ENCODE measurements around the gene GINS3. TPM values are rescaled to one million over a fixed set of nuclear protein-coding genes. Genes with fewer than 3 reads are reported as not detected.

GINS3 gene
- total and polyA plus RNA-seq, 4 donors = 0.76 to 5.9 (median 1.2) TPM

DNA sequence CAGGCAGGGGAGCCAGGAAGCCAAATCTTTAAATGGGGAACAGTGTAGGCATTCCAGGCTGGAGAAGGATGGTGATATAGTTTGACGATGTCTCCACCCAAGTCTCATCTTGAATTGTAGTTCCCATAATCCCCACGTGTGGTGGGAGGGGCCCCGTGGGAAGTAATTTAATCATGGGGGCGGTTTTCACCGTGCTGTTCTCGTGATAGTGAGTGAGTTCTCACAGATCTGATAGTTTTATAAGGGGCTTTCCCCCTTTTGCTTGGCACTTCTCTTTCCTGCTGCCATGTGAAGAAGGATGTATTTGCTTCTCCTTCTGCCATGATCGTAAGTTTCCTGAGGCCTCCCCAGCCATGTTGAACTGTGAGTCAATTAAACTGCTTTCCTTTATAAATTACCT lies 28.8 kb downstream of the GINS3 start:
- no peaks in the 10 kb centered on the region for H3K9me3 ChIP-seq (ENCODE audit: control insufficient read depth in 4 of 4, low read length in 3 of 4)
- no peak for DNase-seq (ENCODE audit: low spot score)
- no peak overlapping the region for H3K4me3 ChIP-seq (ENCODE audit: low read depth in 1 of 3, low read length in 3 of 3)
- 71% methylated on average over 7 of the region's 7 CpGs for WGBS
- H3K9ac ChIP-seq (ENCODE audit: low read depth in 1 of 2, low read length in 2 of 2) = no peak overlapping the region
- no peaks in the 10 kb centered on the region for H3K36me3 ChIP-seq (ENCODE audit: control insufficient read depth in 4 of 4, insufficient read depth in 3 of 4, low read depth in 1 of 4, low read length in 3 of 4)
- H3K27ac ChIP-seq (ENCODE audit: low read depth in 1 of 2, low read length in 2 of 2) = no peak overlapping the region
- H3K27me3 ChIP-seq (ENCODE audit: control insufficient read depth in 4 of 4, insufficient read depth in 4 of 4, low read length in 3 of 4) = no peaks in the 10 kb centered on the region
- TF ChIP-seq YY1 (IDR thresholded peaks at IDR 0.05) = no peak
- TF ChIP-seq FOXA2 (IDR thresholded peaks at IDR 0.05) = no peak
- no peak for TF ChIP-seq RAD21 (IDR thresholded peaks at IDR 0.05)
- TF ChIP-seq, protein P1, sequence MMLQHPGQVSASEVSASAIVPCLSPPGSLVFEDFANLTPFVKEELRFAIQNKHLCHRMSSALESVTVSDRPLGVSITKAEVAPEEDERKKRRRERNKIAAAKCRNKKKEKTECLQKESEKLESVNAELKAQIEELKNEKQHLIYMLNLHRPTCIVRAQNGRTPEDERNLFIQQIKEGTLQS (IDR thresholded peaks at IDR 0.05) = no peak
- TF ChIP-seq, protein P2, sequence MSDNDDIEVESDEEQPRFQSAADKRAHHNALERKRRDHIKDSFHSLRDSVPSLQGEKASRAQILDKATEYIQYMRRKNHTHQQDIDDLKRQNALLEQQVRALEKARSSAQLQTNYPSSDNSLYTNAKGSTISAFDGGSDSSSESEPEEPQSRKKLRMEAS (IDR thresholded peaks at IDR 0.05) = no peak
- TF ChIP-seq RXRA (IDR thresholded peaks at IDR 0.05) = no peak
- H3K4me1 ChIP-seq (ENCODE audit: control insufficient read depth in 4 of 4, insufficient read depth in 4 of 4, low read length in 3 of 4) = peaks cover 0 to 4% (median 0%) of the 10 kb centered on the region in 4 donors

DNA sequence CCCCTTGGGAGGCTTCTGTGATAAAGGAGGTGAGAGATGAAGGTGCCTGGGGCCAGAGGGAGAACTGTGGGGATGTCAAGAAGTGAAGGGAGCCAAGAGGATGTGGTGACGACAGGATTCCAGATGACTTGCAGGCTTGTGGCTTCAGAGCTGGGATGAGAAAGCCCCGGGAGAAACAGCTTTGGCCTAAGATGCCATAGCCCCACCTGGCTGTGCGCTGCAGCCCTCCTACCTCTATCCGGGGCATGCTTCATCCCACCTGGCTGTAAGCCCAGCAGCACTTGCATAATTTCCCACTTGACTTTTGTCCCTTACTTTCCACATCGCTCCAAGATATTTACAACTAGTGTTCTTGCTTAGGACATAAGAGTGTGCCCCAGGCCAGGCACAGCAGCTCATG lies 29.3 kb downstream of the GINS3 start:
- TF ChIP-seq HNF4A (conservative IDR thresholded peaks at IDR 0.05) (peak; percentile 22 to 49), HNF4G (IDR thresholded peaks at IDR 0.05) (no peak), RXRA (IDR thresholded peaks at IDR 0.05) (peak in 1 of 2 donors; percentile 24)
- peaks cover 0 to 4% (median 0%) of the 10 kb centered on the region in 4 donors for H3K4me1 ChIP-seq (ENCODE audit: control insufficient read depth in 4 of 4, insufficient read depth in 4 of 4, low read length in 3 of 4)
- no peak overlapping the region for H3K9ac ChIP-seq (ENCODE audit: low read depth in 1 of 2, low read length in 2 of 2)
- no peaks in the 10 kb centered on the region for H3K9me3 ChIP-seq (ENCODE audit: control insufficient read depth in 4 of 4, low read length in 3 of 4)
- WGBS = 35% methylated on average over 5 of the region's 5 CpGs
- DNase-seq (ENCODE audit: low spot score) = peak; percentile 56
- H3K27ac ChIP-seq (ENCODE audit: low read depth in 1 of 2, low read length in 2 of 2) = no peak overlapping the region
- no peak overlapping the region for H3K4me3 ChIP-seq (ENCODE audit: low read depth in 1 of 3, low read length in 3 of 3)
- H3K36me3 ChIP-seq (ENCODE audit: control insufficient read depth in 4 of 4, insufficient read depth in 3 of 4, low read depth in 1 of 4, low read length in 3 of 4) = no peaks in the 10 kb centered on the region
- no peaks in the 10 kb centered on the region for H3K27me3 ChIP-seq (ENCODE audit: control insufficient read depth in 4 of 4, insufficient read depth in 4 of 4, low read length in 3 of 4)

DNA sequence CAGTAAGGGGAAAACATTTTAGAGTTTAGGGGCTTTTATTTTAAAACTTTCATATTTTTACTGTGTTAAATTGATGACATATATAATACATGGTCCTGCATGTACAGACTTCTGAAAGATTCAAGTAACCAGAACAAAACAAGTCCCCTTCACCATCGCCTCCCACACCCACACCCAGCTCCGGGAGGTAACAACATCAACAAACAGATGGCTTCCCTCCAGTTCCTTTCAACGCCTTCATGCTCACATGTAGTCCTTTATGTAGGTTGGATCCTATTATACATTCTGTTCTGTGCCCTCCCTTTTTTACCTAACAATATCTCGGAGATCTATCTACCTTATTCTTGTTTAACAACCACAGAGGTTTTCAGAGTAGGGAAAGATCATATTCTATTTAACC lies 30.5 kb downstream of the GINS3 start:
- H3K4me1 ChIP-seq (ENCODE audit: control insufficient read depth in 4 of 4, insufficient read depth in 4 of 4, low read length in 3 of 4) = peaks cover 0 to 4% (median 0%) of the 10 kb centered on the region in 4 donors
- H3K36me3 ChIP-seq (ENCODE audit: control insufficient read depth in 4 of 4, insufficient read depth in 3 of 4, low read depth in 1 of 4, low read length in 3 of 4) = no peaks in the 10 kb centered on the region
- H3K27ac ChIP-seq (ENCODE audit: low read depth in 1 of 2, low read length in 2 of 2) = no peak overlapping the region
- DNase-seq (ENCODE audit: low spot score) = no peak
- no peak overlapping the region for H3K4me3 ChIP-seq (ENCODE audit: low read depth in 1 of 3, low read length in 3 of 3)
- H3K9ac ChIP-seq (ENCODE audit: low read depth in 1 of 2, low read length in 2 of 2) = no peak overlapping the region
- H3K9me3 ChIP-seq (ENCODE audit: control insufficient read depth in 4 of 4, low read length in 3 of 4) = no peaks in the 10 kb centered on the region
- WGBS = 83% methylated on average over 4 of the region's 4 CpGs
- TF ChIP-seq, protein P3, sequence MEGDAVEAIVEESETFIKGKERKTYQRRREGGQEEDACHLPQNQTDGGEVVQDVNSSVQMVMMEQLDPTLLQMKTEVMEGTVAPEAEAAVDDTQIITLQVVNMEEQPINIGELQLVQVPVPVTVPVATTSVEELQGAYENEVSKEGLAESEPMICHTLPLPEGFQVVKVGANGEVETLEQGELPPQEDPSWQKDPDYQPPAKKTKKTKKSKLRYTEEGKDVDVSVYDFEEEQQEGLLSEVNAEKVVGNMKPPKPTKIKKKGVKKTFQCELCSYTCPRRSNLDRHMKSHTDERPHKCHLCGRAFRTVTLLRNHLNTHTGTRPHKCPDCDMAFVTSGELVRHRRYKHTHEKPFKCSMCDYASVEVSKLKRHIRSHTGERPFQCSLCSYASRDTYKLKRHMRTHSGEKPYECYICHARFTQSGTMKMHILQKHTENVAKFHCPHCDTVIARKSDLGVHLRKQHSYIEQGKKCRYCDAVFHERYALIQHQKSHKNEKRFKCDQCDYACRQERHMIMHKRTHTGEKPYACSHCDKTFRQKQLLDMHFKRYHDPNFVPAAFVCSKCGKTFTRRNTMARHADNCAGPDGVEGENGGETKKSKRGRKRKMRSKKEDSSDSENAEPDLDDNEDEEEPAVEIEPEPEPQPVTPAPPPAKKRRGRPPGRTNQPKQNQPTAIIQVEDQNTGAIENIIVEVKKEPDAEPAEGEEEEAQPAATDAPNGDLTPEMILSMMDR (IDR thresholded peaks at IDR 0.05; ENCODE audit: low read depth, low read length, missing input control) = no peak
- H3K27me3 ChIP-seq (ENCODE audit: control insufficient read depth in 4 of 4, insufficient read depth in 4 of 4, low read length in 3 of 4) = no peaks in the 10 kb centered on the region

DNA sequence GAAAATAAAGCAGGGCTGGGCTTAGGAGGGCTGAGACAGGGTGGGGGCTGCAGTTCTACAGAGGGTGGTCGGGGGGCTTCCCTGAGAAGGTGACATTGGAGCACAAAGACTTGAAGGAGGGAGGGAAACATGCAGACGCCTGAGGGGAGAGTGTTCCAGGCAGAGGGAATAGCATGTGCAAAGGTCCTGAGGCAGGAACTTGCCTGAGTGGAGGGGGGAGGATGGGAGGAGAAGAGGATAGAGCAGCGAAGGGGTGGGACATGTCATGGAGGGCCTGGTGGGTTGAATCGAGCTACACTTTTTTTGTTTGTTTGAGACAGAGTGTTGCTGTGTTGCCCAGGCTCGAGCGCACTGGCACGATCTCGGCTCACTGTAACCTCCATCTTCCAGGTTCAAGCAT lies 33.0 kb downstream of the GINS3 start:
- Histone ChIP-seq H3K36me3 (ENCODE audit: control insufficient read depth in 4 of 4, insufficient read depth in 3 of 4, low read depth in 1 of 4, low read length in 3 of 4) (no peaks in the 10 kb centered on the region), H3K9me3 (ENCODE audit: control insufficient read depth in 4 of 4, low read length in 3 of 4) (no peaks in the 10 kb centered on the region), H3K9ac (ENCODE audit: low read depth in 1 of 2, low read length in 2 of 2) (no peak overlapping the region), H3K27me3 (ENCODE audit: control insufficient read depth in 4 of 4, insufficient read depth in 4 of 4, low read length in 3 of 4) (no peaks in the 10 kb centered on the region), H3K4me3 (ENCODE audit: low read depth in 1 of 3, low read length in 3 of 3) (no peak overlapping the region), H3K27ac (ENCODE audit: low read depth in 1 of 2, low read length in 2 of 2) (no peak overlapping the region), H3K4me1 (ENCODE audit: control insufficient read depth in 4 of 4, insufficient read depth in 4 of 4, low read length in 3 of 4) (peaks cover 0 to 4% (median 0%) of the 10 kb centered on the region in 4 donors)
- 88% methylated on average over 8 of the region's 8 CpGs for WGBS
- DNase-seq (ENCODE audit: low spot score) = no peak
- TF ChIP-seq, protein P1 (IDR thresholded peaks at IDR 0.05) = no peak
- TF ChIP-seq, protein P2 (IDR thresholded peaks at IDR 0.05) = no peak
- TF ChIP-seq RAD21 (IDR thresholded peaks at IDR 0.05) = no peak
- no peak for TF ChIP-seq JUND (IDR thresholded peaks at IDR 0.05)
- TF ChIP-seq FOXA1 (IDR thresholded peaks at IDR 0.05) = no peak
- TF ChIP-seq HNF4A (conservative IDR thresholded peaks at IDR 0.05) = no peak
- TF ChIP-seq EGR1 (IDR thresholded peaks at IDR 0.05; ENCODE audit: low read depth in 2 of 2) = no peak
- TF ChIP-seq, protein P3 (IDR thresholded peaks at IDR 0.05; ENCODE audit: low read depth, low read length, missing input control) = no peak
- TF ChIP-seq, protein P4, sequence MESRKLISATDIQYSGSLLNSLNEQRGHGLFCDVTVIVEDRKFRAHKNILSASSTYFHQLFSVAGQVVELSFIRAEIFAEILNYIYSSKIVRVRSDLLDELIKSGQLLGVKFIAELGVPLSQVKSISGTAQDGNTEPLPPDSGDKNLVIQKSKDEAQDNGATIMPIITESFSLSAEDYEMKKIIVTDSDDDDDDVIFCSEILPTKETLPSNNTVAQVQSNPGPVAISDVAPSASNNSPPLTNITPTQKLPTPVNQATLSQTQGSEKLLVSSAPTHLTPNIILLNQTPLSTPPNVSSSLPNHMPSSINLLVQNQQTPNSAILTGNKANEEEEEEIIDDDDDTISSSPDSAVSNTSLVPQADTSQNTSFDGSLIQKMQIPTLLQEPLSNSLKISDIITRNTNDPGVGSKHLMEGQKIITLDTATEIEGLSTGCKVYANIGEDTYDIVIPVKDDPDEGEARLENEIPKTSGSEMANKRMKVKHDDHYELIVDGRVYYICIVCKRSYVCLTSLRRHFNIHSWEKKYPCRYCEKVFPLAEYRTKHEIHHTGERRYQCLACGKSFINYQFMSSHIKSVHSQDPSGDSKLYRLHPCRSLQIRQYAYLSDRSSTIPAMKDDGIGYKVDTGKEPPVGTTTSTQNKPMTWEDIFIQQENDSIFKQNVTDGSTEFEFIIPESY (IDR thresholded peaks at IDR 0.05) = no peak
- no peak for TF ChIP-seq YY1 (IDR thresholded peaks at IDR 0.05)
- no peak for TF ChIP-seq FOXA2 (IDR thresholded peaks at IDR 0.05)
- TF ChIP-seq GABPA (IDR thresholded peaks at IDR 0.05 in 1 of 2, conservative IDR thresholded peaks at IDR 0.05 in 1 of 2) = no peak
- no peak for TF ChIP-seq RXRA (IDR thresholded peaks at IDR 0.05)
- TF ChIP-seq NR2F2 (IDR thresholded peaks at IDR 0.05) = no peak
- TF ChIP-seq HNF4G (IDR thresholded peaks at IDR 0.05) = no peak
- TF ChIP-seq SP1 (IDR thresholded peaks at IDR 0.05) = no peak
